HFFc6 (cell line): ENCODE results near the gene NFIX. TPM values are rescaled to one million over a fixed set of nuclear protein-coding genes. Genes with fewer than 3 reads are reported as not detected.

Experiments used
- DNase-seq: peaks from one replicate; pipeline ENCODE4 v3.0.0-alpha.2; 2018
- H3K27ac Mint-ChIP-seq: 2 replicates; pipeline ENCODE4 v1.8.0; 2020; ENCODE audit warnings: mild to moderate bottlenecking, mixed read lengths
- H3K27me3 Mint-ChIP-seq: 2 replicates; pipeline ENCODE4 v1.8.0; 2021; ENCODE audit warnings: mild to moderate bottlenecking, moderate library complexity, mixed read lengths; ENCODE audit not compliant: insufficient read depth
- H3K36me3 Mint-ChIP-seq: 2 replicates; pipeline ENCODE4 v1.8.0; 2021; ENCODE audit warnings: low read depth, mixed read lengths
- H3K4me1 Mint-ChIP-seq: 2 replicates; pipeline ENCODE4 v1.8.0; 2020; ENCODE audit warnings: low read depth, mixed read lengths
- H3K4me3 Mint-ChIP-seq: 2 replicates; pipeline ENCODE4 v1.8.0; 2020; ENCODE audit warnings: mild to moderate bottlenecking, moderate library complexity, mixed read lengths
- H3K9me3 Mint-ChIP-seq: 2 replicates; pipeline ENCODE4 v1.8.0; 2020; ENCODE audit warnings: mild to moderate bottlenecking, mixed read lengths
- CTCF ChIP-seq: fragments of 200-600 bp; sonication (generic); IDR thresholded peaks from 2 replicates; pipeline ENCODE4 v1.5.0; 2021; ENCODE audit warnings: antibody characterized with exemption, mild to moderate bottlenecking
- total RNA-seq, 6 experiments: library from RNA; stranded (reverse); fragmentation: NEBNext Ultra II Directional; extraction: Animal tissue kit (Norgen Biotek cat#: 25700); gene quantifications; 2 replicates in 1 of 6; 3 replicates in 5 of 6; pipeline ENCODE4 v1.2.3, GENCODE V29; 2021

NFIX gene
- total RNA-seq, 6 experiments from 2014 or later = 129 to 161 (median 142) TPM

GRCh38 chr19:13040948-13041292 lies 45.6 kb downstream of the NFIX start:
- Mint-ChIP-seq H3K36me3 (peaks cover 21% of the 10 kb centered on the region), H3K27me3 (peaks cover 2% of the 10 kb centered on the region; the same call in 1 of the 2 replicates), H3K4me3 (peak overlapping the region; percentile 36; the same call in 1 of the 2 replicates), H3K27ac (peak overlapping the region; percentile 75), H3K4me1 (peaks cover 83% of the 10 kb centered on the region), H3K9me3 (no peaks in the 10 kb centered on the region)
- no peak for DNase-seq
- no peak for TF ChIP-seq CTCF

GRCh38 chr19:13042443-13043130 lies 47.3 kb downstream of the NFIX start:
- Mint-ChIP-seq H3K4me3 (no peak overlapping the region), H3K4me1 (peaks cover 72% of the 10 kb centered on the region), H3K9me3 (no peaks in the 10 kb centered on the region), H3K27ac (peak overlapping the region; percentile 38), H3K27me3 (no peaks in the 10 kb centered on the region; the same call in 1 of the 2 replicates), H3K36me3 (peaks cover 21% of the 10 kb centered on the region)
- DNase-seq = no peak
- no peak for TF ChIP-seq CTCF

GRCh38 chr19:13043285-13043684 lies 48.0 kb downstream of the NFIX start:
- Mint-ChIP-seq H3K27ac (peak overlapping the region; percentile 38), H3K4me3 (no peak overlapping the region), H3K27me3 (no peaks in the 10 kb centered on the region; the same call in 1 of the 2 replicates), H3K36me3 (peaks cover 27% of the 10 kb centered on the region), H3K9me3 (no peaks in the 10 kb centered on the region), H3K4me1 (peaks cover 70% of the 10 kb centered on the region)
- no peak for TF ChIP-seq CTCF
- no peak for DNase-seq

- peak overlapping the region; percentile 7 for H3K27ac Mint-ChIP-seq
Observed at GRCh38 chr19:13044231-13044836, 49.1 kb downstream of the NFIX start.

DNA sequence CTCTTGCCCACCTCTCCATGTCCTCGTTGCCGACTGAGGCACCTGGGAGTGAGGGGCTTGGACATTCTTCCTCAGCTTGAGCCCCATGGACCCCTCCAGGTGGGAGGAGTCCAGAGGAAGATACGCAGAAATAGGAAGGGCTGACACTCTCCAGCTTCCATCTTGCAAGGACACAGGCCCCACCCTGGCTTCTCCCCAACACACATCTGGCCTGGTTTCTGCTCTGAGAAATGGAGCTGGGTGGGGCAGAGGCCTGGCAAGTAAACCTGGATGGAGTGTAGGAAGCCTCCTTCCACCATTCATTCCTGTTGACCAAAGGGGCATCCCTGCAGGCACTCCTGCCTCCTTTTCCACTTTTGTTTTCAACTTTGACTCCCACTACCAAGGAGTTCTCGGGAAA lies 50.5 kb downstream of the NFIX start:
- Mint-ChIP-seq H3K4me3 (no peak overlapping the region), H3K27me3 (no peaks in the 10 kb centered on the region; the same call in 1 of the 2 replicates), H3K36me3 (peaks cover 19% of the 10 kb centered on the region), H3K27ac (no peak overlapping the region), H3K9me3 (no peaks in the 10 kb centered on the region), H3K4me1 (peaks cover 54% of the 10 kb centered on the region)
- no peak for TF ChIP-seq CTCF
- no peak for DNase-seq

More at GRCh38 chr19:13044231-13044836, 49.1 kb downstream of the NFIX start:
- H3K27me3 Mint-ChIP-seq = no peaks in the 10 kb centered on the region; the same call in 1 of the 2 replicates
- TF ChIP-seq CTCF = no peak
- DNase-seq = no peak
- no peak overlapping the region for H3K4me3 Mint-ChIP-seq
- peaks cover 23% of the 10 kb centered on the region for H3K36me3 Mint-ChIP-seq
- no peaks in the 10 kb centered on the region for H3K9me3 Mint-ChIP-seq
- peaks cover 60% of the 10 kb centered on the region for H3K4me1 Mint-ChIP-seq
